Measurements from ENCODE around the gene SLIT3. TPM values are rescaled to one million over a fixed set of nuclear protein-coding genes. Genes with fewer than 3 reads are reported as not detected.

Gene SLIT3
- total RNA-seq, 4 donors from 2014 or later: 0.72 to 37.4 (median 5.3) TPM

- intact Hi-C loops (cut with DNase I): no loop called here
- Histone ChIP-seq H3K4me1 (peaks cover 4 to 53% (median 14%) of the 10 kb centered on the region in 3 donors), H3K27ac (peak overlapping the region in 3 of 4 donors; percentile 23 to 54 (median 38))
Observed at GRCh38 chr5:169165052-169165451, 135.9 kb downstream of the SLIT3 start.

DNA sequence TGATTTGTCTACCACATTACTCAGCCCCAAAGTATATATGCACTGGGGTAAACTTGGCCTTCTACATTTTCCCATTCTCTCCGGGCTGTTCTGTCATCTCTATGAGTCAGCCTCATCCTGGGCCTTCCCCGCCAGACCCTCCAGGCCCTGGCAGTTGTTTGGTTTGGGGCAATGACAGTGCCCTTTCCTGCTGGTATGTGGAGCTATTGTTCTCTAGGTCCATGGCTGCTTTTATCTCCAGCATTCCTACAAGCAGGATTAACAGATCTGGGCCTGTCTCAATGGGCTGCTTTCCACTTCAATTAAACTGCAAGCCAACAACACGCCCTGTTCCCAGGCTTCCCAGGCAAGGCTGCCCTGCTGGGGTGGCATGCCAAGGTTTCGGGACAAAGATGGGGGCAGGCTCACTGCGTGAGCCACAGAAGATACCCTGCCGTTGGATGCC lies 136.4 kb downstream of the SLIT3 start:
- peaks cover 0 to 2% (median 0%) of the 10 kb centered on the region in 3 donors for H3K9me3 ChIP-seq
- H3K36me3 ChIP-seq: no peaks in the 10 kb centered on the region
- 8 to 12% methylated on average over 2 of the region's 6 CpGs for WGBS, 2 donors
- intact Hi-C loops (cut with DNase I): no loop called here
- H3K4me3 ChIP-seq: no peak overlapping the region
- no peak for DNase-seq
- no peaks in the 10 kb centered on the region for H3K27me3 ChIP-seq
- peak overlapping the region in 3 of 4 donors; percentile 23 to 54 (median 38) for H3K27ac ChIP-seq
- TF ChIP-seq, protein P1, sequence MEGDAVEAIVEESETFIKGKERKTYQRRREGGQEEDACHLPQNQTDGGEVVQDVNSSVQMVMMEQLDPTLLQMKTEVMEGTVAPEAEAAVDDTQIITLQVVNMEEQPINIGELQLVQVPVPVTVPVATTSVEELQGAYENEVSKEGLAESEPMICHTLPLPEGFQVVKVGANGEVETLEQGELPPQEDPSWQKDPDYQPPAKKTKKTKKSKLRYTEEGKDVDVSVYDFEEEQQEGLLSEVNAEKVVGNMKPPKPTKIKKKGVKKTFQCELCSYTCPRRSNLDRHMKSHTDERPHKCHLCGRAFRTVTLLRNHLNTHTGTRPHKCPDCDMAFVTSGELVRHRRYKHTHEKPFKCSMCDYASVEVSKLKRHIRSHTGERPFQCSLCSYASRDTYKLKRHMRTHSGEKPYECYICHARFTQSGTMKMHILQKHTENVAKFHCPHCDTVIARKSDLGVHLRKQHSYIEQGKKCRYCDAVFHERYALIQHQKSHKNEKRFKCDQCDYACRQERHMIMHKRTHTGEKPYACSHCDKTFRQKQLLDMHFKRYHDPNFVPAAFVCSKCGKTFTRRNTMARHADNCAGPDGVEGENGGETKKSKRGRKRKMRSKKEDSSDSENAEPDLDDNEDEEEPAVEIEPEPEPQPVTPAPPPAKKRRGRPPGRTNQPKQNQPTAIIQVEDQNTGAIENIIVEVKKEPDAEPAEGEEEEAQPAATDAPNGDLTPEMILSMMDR (IDR thresholded peaks at IDR 0.05): no peak
- TF ChIP-seq POLR2A (IDR thresholded peaks at IDR 0.05): no peak
- peaks cover 4 to 53% (median 14%) of the 10 kb centered on the region in 3 donors for H3K4me1 ChIP-seq

More at GRCh38 chr5:169165052-169165451, 135.9 kb downstream of the SLIT3 start:
- WGBS, 2 donors: 53 to 56% methylated on average over 1 of the region's 1 CpG
- Histone ChIP-seq H3K27me3 (no peaks in the 10 kb centered on the region), H3K4me3 (no peak overlapping the region), H3K9me3 (no peaks in the 10 kb centered on the region), H3K36me3 (no peaks in the 10 kb centered on the region)
- DNase-seq: no peak
- no peak for TF ChIP-seq POLR2A (IDR thresholded peaks at IDR 0.05)
- TF ChIP-seq, protein P1 (IDR thresholded peaks at IDR 0.05): no peak

GRCh38 chr5:169162407-169162806 lies 138.5 kb downstream of the SLIT3 start:
- Histone ChIP-seq H3K4me3 (no peak overlapping the region), H3K27me3 (no peaks in the 10 kb centered on the region), H3K4me1 (peaks cover 4 to 41% (median 14%) of the 10 kb centered on the region in 3 donors), H3K36me3 (no peaks in the 10 kb centered on the region), H3K27ac (no peak overlapping the region), H3K9me3 (peaks cover 0 to 19% (median 7%) of the 10 kb centered on the region in 3 donors)
- intact Hi-C loops (cut with DNase I): no loop called here
- 70 to 75% methylated on average over 3 of the region's 3 CpGs for WGBS, 2 donors
- DNase-seq: no peak
- TF ChIP-seq POLR2A (IDR thresholded peaks at IDR 0.05): no peak
- TF ChIP-seq, protein P1 (IDR thresholded peaks at IDR 0.05): no peak

GRCh38 chr5:169161022-169161680 lies 139.8 kb downstream of the SLIT3 start:
- no peaks in the 10 kb centered on the region for H3K36me3 ChIP-seq
- no peak for DNase-seq
- 33 to 54% methylated on average over 13 of the region's 13 CpGs for WGBS, 2 donors
- TF ChIP-seq, protein P1 (IDR thresholded peaks at IDR 0.05): no peak
- no peak for TF ChIP-seq POLR2A (IDR thresholded peaks at IDR 0.05)
- H3K9me3 ChIP-seq: peaks cover 0 to 19% (median 7%) of the 10 kb centered on the region in 3 donors
- peaks cover 4 to 41% (median 14%) of the 10 kb centered on the region in 3 donors for H3K4me1 ChIP-seq
- H3K4me3 ChIP-seq: peak overlapping the region in 1 of 4 donors; percentile 4
- H3K27ac ChIP-seq: peak overlapping the region; percentile 22 to 74 (median 58)
- no peaks in the 10 kb centered on the region for H3K27me3 ChIP-seq
- intact Hi-C loops (cut with DNase I): no loop called here

- intact Hi-C loops (cut with DNase I): no loop called here
- peaks cover 4 to 41% (median 14%) of the 10 kb centered on the region in 3 donors for H3K4me1 ChIP-seq
- DNase-seq: no peak
- H3K9me3 ChIP-seq: peaks cover 0 to 19% (median 7%) of the 10 kb centered on the region in 3 donors
- peak overlapping the region; percentile 22 to 74 (median 58) for H3K27ac ChIP-seq
- TF ChIP-seq POLR2A (IDR thresholded peaks at IDR 0.05): no peak
- TF ChIP-seq, protein P1 (IDR thresholded peaks at IDR 0.05): no peak
- H3K4me3 ChIP-seq: no peak overlapping the region
- H3K27me3 ChIP-seq: no peaks in the 10 kb centered on the region
- no peaks in the 10 kb centered on the region for H3K36me3 ChIP-seq
- 38 to 48% methylated on average over 6 of the region's 6 CpGs for WGBS, 2 donors
Observed at GRCh38 chr5:169160405-169160901, 140.5 kb downstream of the SLIT3 start.
